ENCODE data around the gene ATP8A1.

Gene ATP8A1

GRCh38 chr4:42410446-42410845, 246.5 kb downstream of the ATP8A1 start:
- Histone ChIP-seq H3K4me1 (ENCODE audit: insufficient read depth, low read length) (peaks cover 5% of the 10 kb centered on the region), H3K27me3 (ENCODE audit: insufficient read depth, low read length) (peaks cover 27% of the 10 kb centered on the region), H3K4me3 (ENCODE audit: low read length) (no peak overlapping the region), H3K9me3 (ENCODE audit: low read length) (no peaks in the 10 kb centered on the region), H2AFZ (ENCODE audit: low read depth, low read length) (no peak overlapping the region), H3K36me3 (ENCODE audit: insufficient read depth, low read length) (no peaks in the 10 kb centered on the region)

GRCh38 chr4:42404001-42404400, 252.9 kb downstream of the ATP8A1 start:
- H3K4me3 ChIP-seq (ENCODE audit: low read length), result no peak overlapping the region
- peaks cover 64% of the 10 kb centered on the region for H3K27me3 ChIP-seq (ENCODE audit: insufficient read depth, low read length)
- H3K9me3 ChIP-seq (ENCODE audit: low read length), result no peaks in the 10 kb centered on the region
- peaks cover 3% of the 10 kb centered on the region for H3K4me1 ChIP-seq (ENCODE audit: insufficient read depth, low read length)
- H2AFZ ChIP-seq (ENCODE audit: low read depth, low read length), result no peak overlapping the region
- no peaks in the 10 kb centered on the region for H3K36me3 ChIP-seq (ENCODE audit: insufficient read depth, low read length)

- Histone ChIP-seq H2AFZ (ENCODE audit: low read depth, low read length) (no peak overlapping the region), H3K36me3 (ENCODE audit: insufficient read depth, low read length) (no peaks in the 10 kb centered on the region), H3K4me1 (ENCODE audit: insufficient read depth, low read length) (peaks cover 25% of the 10 kb centered on the region), H3K4me3 (ENCODE audit: low read length) (no peak overlapping the region), H3K27me3 (ENCODE audit: insufficient read depth, low read length) (peaks cover 81% of the 10 kb centered on the region), H3K9me3 (ENCODE audit: low read length) (no peaks in the 10 kb centered on the region)
Observed at GRCh38 chr4:42401171-42401570, 255.7 kb downstream of the ATP8A1 start.

GRCh38 chr4:42399393-42399792, 257.5 kb downstream of the ATP8A1 start:
- no peak overlapping the region for H3K4me3 ChIP-seq (ENCODE audit: low read length)
- H3K36me3 ChIP-seq (ENCODE audit: insufficient read depth, low read length), result no peaks in the 10 kb centered on the region
- peaks cover 25% of the 10 kb centered on the region for H3K4me1 ChIP-seq (ENCODE audit: insufficient read depth, low read length)

GRCh38 chr4:42398871-42399331, 258.0 kb downstream of the ATP8A1 start:
- no peaks in the 10 kb centered on the region for H3K9me3 ChIP-seq (ENCODE audit: low read length)
- peak overlapping the region; percentile 29 for H3K4me3 ChIP-seq (ENCODE audit: low read length)
- no peaks in the 10 kb centered on the region for H3K36me3 ChIP-seq (ENCODE audit: insufficient read depth, low read length)
- H2AFZ ChIP-seq (ENCODE audit: low read depth, low read length), result no peak overlapping the region
- peaks cover 80% of the 10 kb centered on the region for H3K27me3 ChIP-seq (ENCODE audit: insufficient read depth, low read length)
- H3K4me1 ChIP-seq (ENCODE audit: insufficient read depth, low read length), result peaks cover 25% of the 10 kb centered on the region

More at GRCh38 chr4:42399393-42399792, 257.5 kb downstream of the ATP8A1 start:
- Histone ChIP-seq H3K27me3 (ENCODE audit: insufficient read depth, low read length) (peaks cover 84% of the 10 kb centered on the region), H2AFZ (ENCODE audit: low read depth, low read length) (no peak overlapping the region), H3K9me3 (ENCODE audit: low read length) (no peaks in the 10 kb centered on the region)

- Histone ChIP-seq H3K27me3 (ENCODE audit: insufficient read depth, low read length) (peaks cover 75% of the 10 kb centered on the region), H3K4me3 (ENCODE audit: low read length) (peak overlapping the region; percentile 29), H3K4me1 (ENCODE audit: insufficient read depth, low read length) (peaks cover 25% of the 10 kb centered on the region), H3K36me3 (ENCODE audit: insufficient read depth, low read length) (no peaks in the 10 kb centered on the region), H2AFZ (ENCODE audit: low read depth, low read length) (peak overlapping the region; percentile 65), H3K9me3 (ENCODE audit: low read length) (no peaks in the 10 kb centered on the region)
Observed at GRCh38 chr4:42398171-42398870, 258.6 kb downstream of the ATP8A1 start.

GRCh38 chr4:42397635-42398170, 259.2 kb downstream of the ATP8A1 start:
- H3K4me3 ChIP-seq (ENCODE audit: low read length), result peak overlapping the region; percentile 29
- peaks cover 25% of the 10 kb centered on the region for H3K4me1 ChIP-seq (ENCODE audit: insufficient read depth, low read length)
- peak overlapping the region; percentile 65 for H2AFZ ChIP-seq (ENCODE audit: low read depth, low read length)
- H3K9me3 ChIP-seq (ENCODE audit: low read length), result no peaks in the 10 kb centered on the region
- H3K36me3 ChIP-seq (ENCODE audit: insufficient read depth, low read length), result no peaks in the 10 kb centered on the region
- H3K27me3 ChIP-seq (ENCODE audit: insufficient read depth, low read length), result peaks cover 72% of the 10 kb centered on the region

GRCh38 chr4:42396752-42397634, 259.9 kb downstream of the ATP8A1 start, which contains the start of gene SHISA3:
Gene SHISA3, plus strand, starts transcription at chr4:42397488. Its CDS starts 569 bp downstream, at chr4:42398057.
- peak within 1 kb of the TSS; percentile 29 for H3K4me3 ChIP-seq (ENCODE audit: low read length)
- peaks cover 76% of the 10 kb centered on the region for H3K27me3 ChIP-seq (ENCODE audit: insufficient read depth, low read length)
- peak within 1 kb of the TSS; percentile 65 for H2AFZ ChIP-seq (ENCODE audit: low read depth, low read length)
- H3K36me3 ChIP-seq (ENCODE audit: insufficient read depth, low read length), result no peaks in the 10 kb centered on the region
- no peaks in the 10 kb centered on the region for H3K9me3 ChIP-seq (ENCODE audit: low read length)
- peaks cover 25% of the 10 kb centered on the region for H3K4me1 ChIP-seq (ENCODE audit: insufficient read depth, low read length)

GRCh38 chr4:42396361-42396751, 260.5 kb downstream of the ATP8A1 start:
- no peaks in the 10 kb centered on the region for H3K36me3 ChIP-seq (ENCODE audit: insufficient read depth, low read length)
- H3K27me3 ChIP-seq (ENCODE audit: insufficient read depth, low read length), result peaks cover 77% of the 10 kb centered on the region
- H3K9me3 ChIP-seq (ENCODE audit: low read length), result no peaks in the 10 kb centered on the region
- H3K4me3 ChIP-seq (ENCODE audit: low read length), result no peak overlapping the region
- no peak overlapping the region for H2AFZ ChIP-seq (ENCODE audit: low read depth, low read length)
- peaks cover 29% of the 10 kb centered on the region for H3K4me1 ChIP-seq (ENCODE audit: insufficient read depth, low read length)

GRCh38 chr4:42395595-42395994, 261.3 kb downstream of the ATP8A1 start:
- no peaks in the 10 kb centered on the region for H3K36me3 ChIP-seq (ENCODE audit: insufficient read depth, low read length)
- H3K9me3 ChIP-seq (ENCODE audit: low read length), result no peaks in the 10 kb centered on the region
- peaks cover 71% of the 10 kb centered on the region for H3K27me3 ChIP-seq (ENCODE audit: insufficient read depth, low read length)
- no peak overlapping the region for H3K4me3 ChIP-seq (ENCODE audit: low read length)
- peaks cover 29% of the 10 kb centered on the region for H3K4me1 ChIP-seq (ENCODE audit: insufficient read depth, low read length)
- H2AFZ ChIP-seq (ENCODE audit: low read depth, low read length), result no peak overlapping the region

- Histone ChIP-seq H2AFZ (ENCODE audit: low read depth, low read length) (no peak overlapping the region), H3K27me3 (ENCODE audit: insufficient read depth, low read length) (peaks cover 46% of the 10 kb centered on the region), H3K36me3 (ENCODE audit: insufficient read depth, low read length) (no peaks in the 10 kb centered on the region), H3K4me3 (ENCODE audit: low read length) (no peak overlapping the region), H3K9me3 (ENCODE audit: low read length) (no peaks in the 10 kb centered on the region), H3K4me1 (ENCODE audit: insufficient read depth, low read length) (peaks cover 13% of the 10 kb centered on the region)
Observed at GRCh38 chr4:42392436-42392835, 264.5 kb downstream of the ATP8A1 start.

GRCh38 chr4:42391981-42392380, 264.9 kb downstream of the ATP8A1 start:
- Histone ChIP-seq H2AFZ (ENCODE audit: low read depth, low read length) (no peak overlapping the region), H3K4me3 (ENCODE audit: low read length) (no peak overlapping the region), H3K9me3 (ENCODE audit: low read length) (no peaks in the 10 kb centered on the region), H3K27me3 (ENCODE audit: insufficient read depth, low read length) (peaks cover 45% of the 10 kb centered on the region), H3K36me3 (ENCODE audit: insufficient read depth, low read length) (no peaks in the 10 kb centered on the region), H3K4me1 (ENCODE audit: insufficient read depth, low read length) (peaks cover 12% of the 10 kb centered on the region)

- no peaks in the 10 kb centered on the region for H3K9me3 ChIP-seq (ENCODE audit: low read length)
- H3K27me3 ChIP-seq (ENCODE audit: insufficient read depth, low read length), result peaks cover 38% of the 10 kb centered on the region
- H2AFZ ChIP-seq (ENCODE audit: low read depth, low read length), result no peak overlapping the region
- H3K4me3 ChIP-seq (ENCODE audit: low read length), result no peak overlapping the region
- H3K36me3 ChIP-seq (ENCODE audit: insufficient read depth, low read length), result no peaks in the 10 kb centered on the region
- peaks cover 5% of the 10 kb centered on the region for H3K4me1 ChIP-seq (ENCODE audit: insufficient read depth, low read length)
Observed at GRCh38 chr4:42391355-42391664, 265.6 kb downstream of the ATP8A1 start.

Measured in neuron (in vitro differentiated cells).